Endothelial cell of umbilical vein (primary cell): ENCODE results near the gene C16orf86. TPM values are rescaled to one million over a fixed set of nuclear protein-coding genes. Genes with fewer than 3 reads are reported as not detected.

ENCODE experiments used
- BruUV-seq: library from RNA; stranded (reverse); fragments of 400-500 nt; replicated peaks from 2 replicates; lab custom pipeline; 2021; lab: Mats Ljungman, UMichigan
- CTCF ChIA-PET: fragments of 300-600, 350-600 bp; sonication (Branson Sonifier 250); formaldehyde crosslinking; loops from one replicate; lab custom pipeline; 2021; ENCODE audit warnings: antibody characterized with exemption, inconsistent platforms; lab: Charles Lee
- POLR2A ChIA-PET: fragments of 300-600, 350-600 bp; sonication (Branson Sonifier 250); formaldehyde crosslinking; loops from one replicate; lab custom pipeline; 2021; ENCODE audit warnings: antibody characterized with exemption, inconsistent platforms; lab: Charles Lee
- DNase-seq: peaks from one replicate; pipeline ENCODE4 v3.0.0-alpha.2; 2011; ENCODE audit warnings: low read depth, low spot score
- FAIRE-seq: peaks from 2 replicates; lab custom pipeline; 2011; peaks lifted over from hg19 to GRCh38; lab: Jason Lieb, UNC
- H2AFZ ChIP-seq: 2 replicates; pipeline ENCODE4 v1.6.0; 2012; ENCODE audit warnings: low read depth, low read length, control low read depth, inconsistent platforms
- H3K27ac ChIP-seq: 2 replicates; pipeline ENCODE4 v1.5.1; 2011; ENCODE audit warnings: low read depth, mild to moderate bottlenecking, control low read depth, low read length, moderate library complexity; ENCODE audit not compliant: insufficient read depth
- H3K27me3 ChIP-seq, 2 experiments: 2 replicates each; pipeline versions ENCODE4 v1.6.0 to v1.6.1; 2011; ENCODE audit warnings: low read length in 2 of 2, mixed read lengths in 1 of 2; ENCODE audit not compliant: control insufficient read depth in 2 of 2, insufficient read depth in 2 of 2
- H3K36me3 ChIP-seq, 2 experiments: 2 replicates in 1 of 2; 3 replicates in 1 of 2; pipeline ENCODE4 v1.5.1; 2011; ENCODE audit warnings: low read length in 2 of 2, mild to moderate bottlenecking in 1 of 2, moderate library complexity in 1 of 2; ENCODE audit not compliant: control insufficient read depth in 2 of 2, insufficient read depth in 2 of 2; ENCODE audit errors: extremely low read depth in 1 of 2
- H3K4me1 ChIP-seq: 3 replicates; pipeline ENCODE4 v1.5.1; 2011; ENCODE audit warnings: mild to moderate bottlenecking, low read length; ENCODE audit not compliant: control insufficient read depth, insufficient read depth; ENCODE audit errors: extremely low read depth
- H3K4me2 ChIP-seq: 2 replicates; pipeline ENCODE4 v1.6.1; 2011; ENCODE audit warnings: low read length, control low read depth, mixed read lengths; ENCODE audit not compliant: insufficient read depth
- H3K4me3 ChIP-seq, 3 experiments: fragments of 200-600 bp in 1 of 3; sonication (generic), shearing (Covaris generic) in 1 of 3; replicated peaks in 1 of 3; 2 replicates each; pipeline ENCODE4 v1.5.1; 2011 to 2016; ENCODE audit warnings: control low read depth in 3 of 3, low read length in 3 of 3, mild to moderate bottlenecking in 2 of 3, inconsistent platforms in 1 of 3, low read depth in 1 of 3, moderate library complexity in 1 of 3; ENCODE audit not compliant: insufficient read depth in 1 of 3
- H3K79me2 ChIP-seq: 2 replicates; pipeline ENCODE4 v1.6.0; 2012; ENCODE audit warnings: low read length, inconsistent platforms; ENCODE audit not compliant: control insufficient read depth, insufficient read depth
- H3K9ac ChIP-seq: replicated peaks from 2 replicates; pipeline ENCODE3; 2011; ENCODE audit warnings: low read length, control low read depth; ENCODE audit not compliant: insufficient read depth; ENCODE audit errors: extremely low read depth
- H3K9me1 ChIP-seq: replicated peaks from 3 replicates; pipeline ENCODE4 v1.6.0; 2011; ENCODE audit warnings: mild to moderate bottlenecking, low read length; ENCODE audit not compliant: control insufficient read depth, insufficient read depth; ENCODE audit errors: extremely low read depth
- H3K9me3 ChIP-seq: replicated peaks from 2 replicates; pipeline ENCODE4 v1.5.1; 2012; ENCODE audit warnings: low read length, inconsistent platforms; ENCODE audit not compliant: control insufficient read depth, insufficient read depth
- H4K20me1 ChIP-seq: replicated peaks from 2 replicates; pipeline ENCODE3; 2011; ENCODE audit warnings: mild to moderate bottlenecking, low read length; ENCODE audit not compliant: control insufficient read depth, insufficient read depth; ENCODE audit errors: extremely low read depth
- CTCF ChIP-seq, 2 donors: IDR thresholded peaks; 1 replicate in 1 of 2; 2 replicates in 1 of 2; pipeline ENCODE4 v1.5.1; 2011; ENCODE audit warnings: low read length in 2 of 2, mild to moderate bottlenecking in 2 of 2, moderate library complexity in 2 of 2, control low read depth in 1 of 2, inconsistent platforms in 1 of 2, low read depth in 1 of 2; ENCODE audit not compliant: insufficient read depth in 1 of 2; ENCODE audit errors: extremely low read depth in 1 of 2
- EZH2 ChIP-seq: IDR thresholded peaks from 2 replicates; pipeline ENCODE4 v1.6.1; 2012; ENCODE audit warnings: borderline replicate concordance, low read depth, mild to moderate bottlenecking, moderate library complexity, low read length, inconsistent platforms; ENCODE audit not compliant: severe bottlenecking
- FOS ChIP-seq: IDR thresholded peaks from 2 replicates; pipeline ENCODE4 v1.6.1; 2011; ENCODE audit warnings: mild to moderate bottlenecking, low read length, moderate library complexity, borderline replicate concordance; ENCODE audit not compliant: insufficient read depth
- GATA2 ChIP-seq: IDR thresholded peaks from 2 replicates; pipeline ENCODE4 v1.7.0; 2011; ENCODE audit warnings: low read depth, mild to moderate bottlenecking, moderate library complexity, mixed read lengths, low read length; ENCODE audit not compliant: insufficient read length, insufficient read depth
- JUN ChIP-seq: IDR thresholded peaks from 2 replicates; pipeline ENCODE4 v1.6.1; 2011; ENCODE audit warnings: borderline replicate concordance, low read depth; ENCODE audit not compliant: insufficient read length, insufficient read depth
- MYC ChIP-seq: IDR thresholded peaks from one replicate; pipeline ENCODE4 v1.6.1; 2011; ENCODE audit warnings: mild to moderate bottlenecking, low read depth, low read length
- POLR2A ChIP-seq: IDR thresholded peaks from 2 replicates; pipeline ENCODE4 v1.6.1; 2012; ENCODE audit warnings: low read depth, mild to moderate bottlenecking, control low read depth, low read length
- POLR2AphosphoS5 ChIP-seq: IDR thresholded peaks from 2 replicates; pipeline ENCODE4 v1.6.1; 2012; ENCODE audit warnings: low read depth, mild to moderate bottlenecking, control low read depth, low read length, moderate library complexity; ENCODE audit not compliant: insufficient read depth
- dilution Hi-C: fragments of 300-500 bp; cut with MboI; formaldehyde crosslinking; loops from one replicate; pipeline ENCODE4 v1.15.0; 2019; ENCODE audit warnings: low sequenced_read_pairs; ENCODE audit not compliant: extremely low pct_ligation_motif_present
- intact Hi-C: fragments of 100-400 bp; cut with micrococcal nuclease; formaldehyde crosslinking; loops from one replicate; pipeline ENCODE4 v1.10.0; 2022
- polyA plus RNA-seq, 4 experiments: library from polyadenylated mRNA; depleted of rRNA in 3 of 4; stranded (reverse) in 3 of 4; unstranded in 1 of 4; fragments of >200 nt; gene quantifications; 2 replicates each; pipeline versions ENCODE4 v1.2.1 to v1.2.3, GENCODE V29; 2011 to 2012; ENCODE audit warnings: missing spikeins in 1 of 4
- total RNA-seq: library from RNA; stranded (reverse); gene quantifications from 2 replicates; pipeline ENCODE4 v1.2.3, GENCODE V29; 2021
- TF ChIP-seq, protein P1 (sequence below): IDR thresholded peaks from 2 replicates; pipeline ENCODE4 v1.6.1; 2011; ENCODE audit not compliant: insufficient read depth, insufficient read length

Gene C16orf86
- total and polyA plus RNA-seq, 2 donors (not counting 3 experiments of a cell fraction or from before 2014, with no cell fraction given) = 0.62 to 0.98 TPM

- H4K20me1 ChIP-seq = peaks cover 8% of the 10 kb centered on the region
- BruUV-seq = no TSS peak
- no peaks in the 10 kb centered on the region for H3K9me3 ChIP-seq
- peaks cover 0 to 2% of the 10 kb centered on the region in 2 experiments for H3K36me3 ChIP-seq
- intact Hi-C loops = no loop called here
- CTCF ChIA-PET = interaction anchor here (0.6 to 1.2 kb wide), 2 partner anchors 43 to 48 kb away, joined by 3 to 5 read pairs; no protein-coding TSS in a partner anchor
- H3K79me2 ChIP-seq = peaks cover 70% of the 10 kb centered on the region
- no peak overlapping the region for H3K27ac ChIP-seq
- TF ChIP-seq GATA2 (no peak), MYC (no peak), EZH2 (no peak), CTCF (IDR thresholded peaks at IDR 0.05; ENCODE audit: extremely low read depth in 1 of 2, insufficient read depth in 1 of 2, low read depth in 1 of 2, low read length in 2 of 2) (no peak), FOS (no peak), POLR2AphosphoS5 (no peak), POLR2A (no peak), JUN (no peak)
- TF ChIP-seq, protein P1, sequence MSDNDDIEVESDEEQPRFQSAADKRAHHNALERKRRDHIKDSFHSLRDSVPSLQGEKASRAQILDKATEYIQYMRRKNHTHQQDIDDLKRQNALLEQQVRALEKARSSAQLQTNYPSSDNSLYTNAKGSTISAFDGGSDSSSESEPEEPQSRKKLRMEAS = no peak
- no peak overlapping the region for H3K4me3 ChIP-seq
- peaks cover 23% of the 10 kb centered on the region for H3K4me1 ChIP-seq
- dilution Hi-C loops = no loop called here
- POLR2A ChIA-PET = no interaction called here
- no peaks in the 10 kb centered on the region for H3K9me1 ChIP-seq
- no peak overlapping the region for H3K9ac ChIP-seq
- H2AFZ ChIP-seq = no peak overlapping the region
- no peak overlapping the region for H3K4me2 ChIP-seq
- FAIRE-seq (no peak), DNase-seq (no peak)
- H3K27me3 ChIP-seq = no peaks in the 10 kb centered on the region
Observed at GRCh38 chr16:67716097-67716496, 49.5 kb downstream of the C16orf86 start.

Other genes starting within 250 kb of the C16orf86 start
- gene HSD11B2, start 235.7 kb upstream of the C16orf86 start, total RNA-seq = not detected in 2 replicates
- gene HSD11B2, start 235.7 kb upstream of the C16orf86 start, polyA plus RNA-seq = 0.10 and 0.16 TPM in 2 replicates
- 77.1 and 82.8 TPM in 2 replicates for gene ATP6V0D1, start 185.7 kb upstream of the C16orf86 start, total RNA-seq
- 232 and 254 TPM in 2 replicates for gene ATP6V0D1, start 185.7 kb upstream of the C16orf86 start, polyA plus RNA-seq
- gene AGRP, start 183.3 kb upstream of the C16orf86 start, total RNA-seq = not detected in 2 replicates
- gene AGRP, start 183.3 kb upstream of the C16orf86 start, polyA plus RNA-seq = not detected in 2 replicates
- gene RIPOR1, start 138.0 kb upstream of the C16orf86 start, total RNA-seq = 137 and 144 TPM in 2 replicates
- 41.6 and 45.3 TPM in 2 replicates for gene RIPOR1, start 138.0 kb upstream of the C16orf86 start, polyA plus RNA-seq
- gene CTCF, start 104.3 kb upstream of the C16orf86 start, total RNA-seq = 40.0 and 40.7 TPM in 2 replicates
- gene CTCF, start 104.3 kb upstream of the C16orf86 start, polyA plus RNA-seq = 16.9 and 20.7 TPM in 2 replicates
- 2.2 and 2.7 TPM in 2 replicates for gene CARMIL2, start 21.7 kb upstream of the C16orf86 start, total RNA-seq
- 0.65 and 0.95 TPM in 2 replicates for gene CARMIL2, start 21.7 kb upstream of the C16orf86 start, polyA plus RNA-seq
- gene ACD, start 6.6 kb upstream of the C16orf86 start, total RNA-seq = 24.4 and 26.9 TPM in 2 replicates
- 36.0 and 45.1 TPM in 2 replicates for gene ACD, start 6.6 kb upstream of the C16orf86 start, polyA plus RNA-seq
- 1.3 and 1.7 TPM in 2 replicates for gene PARD6A, start 5.9 kb upstream of the C16orf86 start, total RNA-seq
- 2.9 and 4.3 TPM in 2 replicates for gene PARD6A, start 5.9 kb upstream of the C16orf86 start, polyA plus RNA-seq
- gene ENKD1, start 64 bp upstream of the C16orf86 start, total RNA-seq = 17.3 and 17.5 TPM in 2 replicates
- gene ENKD1, start 64 bp upstream of the C16orf86 start, polyA plus RNA-seq = 16.7 and 21.9 TPM in 2 replicates
- gene GFOD2, start 52.5 kb downstream of the C16orf86 start, total RNA-seq = 43.7 and 47.5 TPM in 2 replicates
- gene GFOD2, start 52.5 kb downstream of the C16orf86 start, polyA plus RNA-seq = 36.7 and 38.1 TPM in 2 replicates
- 20.6 and 25.6 TPM in 2 replicates for gene RANBP10, start 139.7 kb downstream of the C16orf86 start, total RNA-seq
- 28.3 and 28.8 TPM in 2 replicates for gene RANBP10, start 139.7 kb downstream of the C16orf86 start, polyA plus RNA-seq
- gene TSNAXIP1, start 140.1 kb downstream of the C16orf86 start, total RNA-seq = 0.95 and 1.0 TPM in 2 replicates
- gene TSNAXIP1, start 140.1 kb downstream of the C16orf86 start, polyA plus RNA-seq = 1.0 and 1.2 TPM in 2 replicates
- 22.6 and 24.0 TPM in 2 replicates for gene THAP11, start 175.5 kb downstream of the C16orf86 start, total RNA-seq
- gene THAP11, start 175.5 kb downstream of the C16orf86 start, polyA plus RNA-seq = 25.9 and 27.5 TPM in 2 replicates
- 199 and 208 TPM in 2 replicates for gene NUTF2, start 180.1 kb downstream of the C16orf86 start, total RNA-seq
- 273 and 425 TPM in 2 replicates for gene NUTF2, start 180.1 kb downstream of the C16orf86 start, polyA plus RNA-seq
- 57.5 and 60.3 TPM in 2 replicates for gene CENPT, start 180.9 kb downstream of the C16orf86 start, total RNA-seq
- 61.3 and 70.3 TPM in 2 replicates for gene CENPT, start 180.9 kb downstream of the C16orf86 start, polyA plus RNA-seq
- gene EDC4, start 206.2 kb downstream of the C16orf86 start, total RNA-seq = 68.0 and 81.2 TPM in 2 replicates
- gene EDC4, start 206.2 kb downstream of the C16orf86 start, polyA plus RNA-seq = 57.5 and 71.6 TPM in 2 replicates
- not detected in 2 replicates for gene NRN1L, start 218.1 kb downstream of the C16orf86 start, total RNA-seq
- 0.37 and 1.0 TPM in 2 replicates for gene NRN1L, start 218.1 kb downstream of the C16orf86 start, polyA plus RNA-seq
- gene PSKH1, start 226.4 kb downstream of the C16orf86 start, total RNA-seq = 25.9 and 27.0 TPM in 2 replicates
- gene PSKH1, start 226.4 kb downstream of the C16orf86 start, polyA plus RNA-seq = 42.6 and 48.8 TPM in 2 replicates